SK-N-SH (cell line): ENCODE measurements around the gene CFAP100. TPM values are rescaled to one million over a fixed set of nuclear protein-coding genes. Genes with fewer than 3 reads are reported as not detected.

ENCODE experiments used
- CTCF ChIA-PET: fragments of 300-600, 350-600 bp; formaldehyde crosslinking; extraction: SDS; loops from one replicate; lab custom pipeline; 2021; lab: Yijun Ruan, JAX
- POLR2A ChIA-PET: fragments of 350-600 bp; sonication (Branson Sonifier 250); formaldehyde crosslinking; extraction: SDS; loops from one replicate; lab custom pipeline; 2020; ENCODE audit warnings: antibody characterized with exemption, inconsistent platforms; lab: Yijun Ruan, JAX
- DNase-seq: peaks from one replicate; pipeline ENCODE4 v3.0.0; 2012
- H2AFZ ChIP-seq: fragments of 200-600 bp; sonication (generic); 2 replicates; pipeline ENCODE4 v1.8.1; 2016; ENCODE audit warnings: antibody characterized with exemption, mild to moderate bottlenecking, low read depth
- H3F3A ChIP-seq: fragments of 200-600 bp; sonication (generic); replicated peaks from 2 replicates; pipeline ENCODE3; 2016; ENCODE audit warnings: antibody characterized with exemption, mild to moderate bottlenecking; ENCODE audit not compliant: insufficient read depth
- H3K27ac ChIP-seq, 2 experiments: fragments of 200-500 bp in 1 of 2; fragments of 200-600 bp in 1 of 2; sonication (Bioruptor generic) in 1 of 2; sonication (generic), shearing (Covaris generic) in 1 of 2; 2 replicates each; pipeline versions ENCODE4 v1.5.1 to v1.6.1; 2014 to 2016; ENCODE audit warnings: low read depth in 2 of 2, inconsistent platforms in 1 of 2, low read length in 1 of 2, mild to moderate bottlenecking in 1 of 2, mixed read lengths in 1 of 2
- H3K27me3 ChIP-seq: fragments of 200-600 bp; sonication (generic), shearing (Covaris generic); 2 replicates; pipeline ENCODE4 v1.6.1; 2016; ENCODE audit warnings: mixed run types; ENCODE audit not compliant: insufficient read depth
- H3K36me3 ChIP-seq, 2 experiments: fragments of 200-500 bp in 1 of 2; fragments of 200-600 bp in 1 of 2; sonication (Bioruptor generic) in 1 of 2; sonication (generic) in 1 of 2; replicated peaks in 1 of 2; 2 replicates each; pipeline versions ENCODE3 to v1.5.1; 2014 to 2016; ENCODE audit warnings: low read length in 1 of 2, mild to moderate bottlenecking in 1 of 2; ENCODE audit not compliant: insufficient read depth in 2 of 2, control insufficient read depth in 1 of 2
- H3K4me1 ChIP-seq, 2 experiments: fragments of 200-500 bp in 1 of 2; fragments of 200-600 bp in 1 of 2; sonication (Bioruptor generic) in 1 of 2; sonication (generic), shearing (Covaris generic) in 1 of 2; 2 replicates each; pipeline versions ENCODE4 v1.5.1 to v1.6.1; 2014 to 2016; ENCODE audit warnings: low read depth in 1 of 2, low read length in 1 of 2, mixed run types in 1 of 2; ENCODE audit not compliant: insufficient read depth in 2 of 2, control insufficient read depth in 1 of 2
- H3K4me2 ChIP-seq: fragments of 200-600 bp; sonication (generic), shearing (Covaris generic); 2 replicates; pipeline ENCODE4 v1.6.1; 2017; ENCODE audit warnings: mixed run types
- H3K4me3 ChIP-seq, 2 experiments: fragments of 200-500 bp in 1 of 2; fragments of 200-600 bp in 1 of 2; sonication (Bioruptor generic) in 1 of 2; sonication (generic), shearing (Covaris generic) in 1 of 2; 2 replicates each; pipeline versions ENCODE4 v1.5.1 to v1.8.1; 2014 to 2016; ENCODE audit warnings: low read depth in 2 of 2, inconsistent platforms in 1 of 2, low read length in 1 of 2, mild to moderate bottlenecking in 1 of 2, mixed read lengths in 1 of 2, moderate library complexity in 1 of 2
- H3K79me2 ChIP-seq: fragments of 200-600 bp; sonication (generic); 2 replicates; pipeline ENCODE4 v1.8.1; 2017; ENCODE audit warnings: mild to moderate bottlenecking; ENCODE audit not compliant: insufficient read depth
- H3K9ac ChIP-seq: fragments of 200-600 bp; sonication (generic); 2 replicates; pipeline ENCODE4 v1.6.1; 2017; ENCODE audit warnings: mixed run types
- H3K9me2 ChIP-seq: fragments of 200-600 bp; sonication (generic); 2 replicates; pipeline ENCODE4 v1.6.1; 2017; ENCODE audit warnings: mixed run types
- H3K9me3 ChIP-seq: fragments of 200-600 bp; sonication (generic); 2 replicates; pipeline ENCODE4 v1.6.1; 2017; ENCODE audit warnings: mixed run types, mild to moderate bottlenecking, moderate library complexity
- H4K20me1 ChIP-seq: fragments of 200-600 bp; sonication (generic); 2 replicates; pipeline ENCODE4 v1.6.1; 2017; ENCODE audit warnings: mild to moderate bottlenecking, mixed run types; ENCODE audit not compliant: insufficient read depth
- EP300 ChIP-seq, 2 experiments: IDR thresholded peaks; 2 replicates each; pipeline versions ENCODE4 v1.4.0 to v1.6.1; 2012; ENCODE audit warnings: borderline replicate concordance in 1 of 2, low read depth in 1 of 2, low read length in 1 of 2
- FOSL2 ChIP-seq: IDR thresholded peaks from 2 replicates; pipeline ENCODE4 v1.4.0; 2012; ENCODE audit warnings: low read depth, mild to moderate bottlenecking, moderate library complexity, borderline replicate concordance
- FOXJ3 ChIP-seq: sonication (generic); formaldehyde crosslinking; IDR thresholded peaks from 2 replicates; pipeline ENCODE4 v1.5.1; 2020; ENCODE audit warnings: mild to moderate bottlenecking, missing genetic modification reagents
- IRF3 ChIP-seq: fragments of 150-350 bp; IDR thresholded peaks from 2 replicates; pipeline ENCODE4 v1.6.1; 2016; ENCODE audit warnings: mild to moderate bottlenecking, low read depth, low read length
- JUND ChIP-seq: IDR thresholded peaks from 2 replicates; pipeline ENCODE4 v1.4.0; 2012
- MAX ChIP-seq: IDR thresholded peaks from 2 replicates; pipeline ENCODE4 v1.4.0; 2012; ENCODE audit warnings: low read depth
- MEF2A ChIP-seq: IDR thresholded peaks from 2 replicates; pipeline ENCODE4 v1.4.0; 2012; ENCODE audit warnings: low read depth, borderline replicate concordance
- MXI1 ChIP-seq: IDR thresholded peaks from 2 replicates; pipeline ENCODE4 v1.6.1; 2012; ENCODE audit warnings: mild to moderate bottlenecking, low read depth, low read length, improper control_type of control experiment
- NFIC ChIP-seq: IDR thresholded peaks from 2 replicates; pipeline ENCODE4 v1.4.0; 2012; ENCODE audit warnings: borderline replicate concordance
- NRF1 ChIP-seq: IDR thresholded peaks from 2 replicates; pipeline ENCODE4 v1.6.1; 2012; ENCODE audit warnings: low read depth, mild to moderate bottlenecking, low read length
- PBX3 ChIP-seq: IDR thresholded peaks from 2 replicates; pipeline ENCODE4; 2012
- POLR2AphosphoS5 ChIP-seq: IDR thresholded peaks from 2 replicates; pipeline ENCODE4 v1.6.1; 2012; ENCODE audit warnings: low read depth, low read length
- RFX5 ChIP-seq: IDR thresholded peaks from 2 replicates; pipeline ENCODE4 v1.6.1; 2012; ENCODE audit warnings: mild to moderate bottlenecking, improper control_type of control experiment, low read length
- RXRA ChIP-seq: IDR thresholded peaks from 2 replicates; pipeline ENCODE4 v1.4.0; 2012; ENCODE audit warnings: low read depth, mild to moderate bottlenecking, borderline replicate concordance
- SIN3A ChIP-seq: IDR thresholded peaks from 2 replicates; pipeline ENCODE4 v1.6.1; 2012; ENCODE audit warnings: low read depth, mild to moderate bottlenecking, low read length, moderate library complexity, borderline replicate concordance
- SMC3 ChIP-seq: IDR thresholded peaks from 2 replicates; pipeline ENCODE4 v1.6.1; 2012; ENCODE audit warnings: low read depth, low read length, improper control_type of control experiment
- TAF1 ChIP-seq: IDR thresholded peaks from 2 replicates; pipeline ENCODE4 v1.6.1; 2012; ENCODE audit warnings: low read depth, mild to moderate bottlenecking, low read length, moderate library complexity, borderline replicate concordance
- TCF12 ChIP-seq: IDR thresholded peaks from 2 replicates; pipeline ENCODE4 v1.4.0; 2012
- TEAD4 ChIP-seq: IDR thresholded peaks from 2 replicates; pipeline ENCODE4 v1.4.0; 2012; ENCODE audit warnings: mild to moderate bottlenecking, borderline replicate concordance; ENCODE audit not compliant: insufficient read depth
- USF1 ChIP-seq: IDR thresholded peaks from 2 replicates; pipeline ENCODE4 v1.4.0; 2012; ENCODE audit warnings: low read depth, borderline replicate concordance
- WGBS: methylation state at CpG from one replicate; pipeline ENCODE4 v1.1.6; 2017; ENCODE audit warnings: low lambda C conversion rate; 5-methylcytosine and 5-hydroxymethylcytosine counted together
- polyA plus RNA-seq, 3 experiments: library from polyadenylated mRNA; depleted of rRNA; stranded (reverse); fragments of >200 nt; gene quantifications; 2 replicates each; pipeline ENCODE4 v1.2.3, GENCODE V29; 2012

Gene CFAP100
- polyA plus RNA-seq, 1 of the 3 experiments (the other 2 are of a cell fraction): not detected

- H3K27me3 ChIP-seq: no peaks in the 10 kb centered on the region; the same call in 1 of the 2 replicates
- H3K4me2 ChIP-seq: no peak overlapping the region
- H3K4me1 ChIP-seq: peaks cover 0 to 17% of the 10 kb centered on the region in 2 experiments; a peak in 2 of 4 replicates
- H3F3A ChIP-seq: no peaks in the 10 kb centered on the region
- no peak overlapping the region for H3K4me3 ChIP-seq
- no peak overlapping the region for H2AFZ ChIP-seq
- no peak overlapping the region for H3K27ac ChIP-seq
- no peaks in the 10 kb centered on the region for H3K9me3 ChIP-seq
- ChIA-PET CTCF (interaction anchor here (1.1 to 1.3 kb wide), 4 partner anchors 11 to 136 kb away, joined by 3 to 5 read pairs (median 4); no protein-coding TSS in a partner anchor), POLR2A (no interaction called here)
- H4K20me1 ChIP-seq: no peaks in the 10 kb centered on the region
- no peaks in the 10 kb centered on the region for H3K79me2 ChIP-seq
- no peak for DNase-seq
- no peaks in the 10 kb centered on the region for H3K9me2 ChIP-seq
- TF ChIP-seq NRF1 (no peak), TCF12 (no peak), FOSL2 (no peak), RXRA (no peak), SIN3A (no peak), PBX3 (no peak), TEAD4 (no peak), TAF1 (no peak), MEF2A (no peak), POLR2AphosphoS5 (no peak), RFX5 (no peak), MXI1 (no peak), USF1 (no peak), EP300 (IDR thresholded peaks at IDR 0.05; ENCODE audit: borderline replicate concordance in 1 of 2, low read depth in 1 of 2, low read length in 1 of 2) (no peak)
- TF ChIP-seq, all 33 proteins: peak for 0
- Histone ChIP-seq H3K9ac (no peak overlapping the region), H3K36me3 (no peaks in the 10 kb centered on the region)
- WGBS: 74% methylated on average over 4 of the region's 6 CpGs
These were observed 1.3 kb downstream of the CFAP100 start for GRCh38 chr3:126395846-126396513.

- no peak overlapping the region for H3K27ac ChIP-seq
- H3K9ac ChIP-seq: no peak overlapping the region
- TF ChIP-seq MEF2A (no peak), IRF3 (no peak), NFIC (no peak), JUND (no peak), MAX (no peak), SMC3 (no peak), NRF1 (no peak), TEAD4 (no peak), PBX3 (no peak), FOXJ3 (CRISPR knock-in tag) (no peak)
- no peaks in the 10 kb centered on the region for H3K9me3 ChIP-seq
- 49% methylated on average over 5 of the region's 5 CpGs for WGBS
- no peak overlapping the region for H3K4me3 ChIP-seq
- H3K27me3 ChIP-seq: no peaks in the 10 kb centered on the region; the same call in 1 of the 2 replicates
- ChIA-PET POLR2A (no interaction called here), CTCF (interaction anchor here (1.1 to 2.3 kb wide), 4 partner anchors 11 to 263 kb away, joined by 3 to 9 read pairs (median 4); no protein-coding TSS in a partner anchor)
- no peak for DNase-seq
- H4K20me1 ChIP-seq: no peaks in the 10 kb centered on the region
- H3F3A ChIP-seq: no peaks in the 10 kb centered on the region
- H3K9me2 ChIP-seq: no peaks in the 10 kb centered on the region
- H3K36me3 ChIP-seq: no peaks in the 10 kb centered on the region
- H3K4me1 ChIP-seq: peaks cover 0 to 11% of the 10 kb centered on the region in 2 experiments; a peak in 1 of 4 replicates
- no peaks in the 10 kb centered on the region for H3K79me2 ChIP-seq
- no peak overlapping the region for H3K4me2 ChIP-seq
- H2AFZ ChIP-seq: no peak overlapping the region
These were observed 1.8 kb downstream of the CFAP100 start for GRCh38 chr3:126396536-126396935.
